ENCODE results near the gene PPP1R37. TPM values are rescaled to one million over a fixed set of nuclear protein-coding genes. Genes with fewer than 3 reads are reported as not detected.

Gene PPP1R37
- total and polyA plus RNA-seq, 2 of the 8 experiments (the other 6 are each of a cell fraction or from before 2014, with no cell fraction given): 14.6 to 25.7 TPM

DNA sequence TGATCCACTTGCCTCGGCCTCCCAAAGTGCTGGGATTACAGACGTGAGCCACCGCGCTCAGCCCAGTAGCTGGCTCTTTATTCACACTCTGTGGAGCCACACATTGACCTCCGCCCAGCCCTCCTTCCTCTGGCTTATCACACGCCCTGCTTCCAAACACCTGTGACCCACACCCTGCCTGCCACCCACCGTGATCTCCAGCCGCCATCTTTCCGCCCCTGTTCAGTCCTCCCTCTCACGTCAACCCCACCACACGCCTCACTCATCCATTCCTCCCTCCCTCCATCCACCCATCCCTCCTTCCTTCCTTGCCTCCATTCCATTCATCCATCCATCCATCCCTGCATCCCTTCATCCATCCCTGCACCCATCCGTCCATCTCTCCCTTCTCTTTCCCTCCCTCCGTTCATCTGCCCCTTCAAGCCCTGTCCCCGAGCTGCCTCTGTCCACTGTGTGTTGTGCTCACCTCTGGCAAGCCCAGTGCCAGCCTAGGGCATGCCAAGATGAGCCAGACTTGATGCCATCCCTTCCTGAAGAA, 34.3 kb upstream of the PPP1R37 start:
- H3K4me2 ChIP-seq (ENCODE audit: insufficient read depth in 1 of 2, low read depth in 2 of 2, low read length in 2 of 2): no peak overlapping the region
- H3K27ac ChIP-seq (ENCODE audit: low read depth, low read length): no peak overlapping the region
- ChIA-PET POLR2A (ENCODE audit: partially characterized antibody) (interaction anchor here (1.0 to 1.2 kb wide), 2 partner anchors 8 to 9 kb away, joined by 3 to 7 read pairs; no protein-coding TSS in a partner anchor), CTCF (ENCODE audit: partially characterized antibody) (interaction anchor here (0.6 to 4.3 kb wide), 22 partner anchors 9 to 432 kb away, joined by 3 to 85 read pairs (median 6); partner anchors contain the start of genes APOE, CLASRP and PPP1R37)
- no peak overlapping the region for H2BK15ac ChIP-seq (ENCODE audit: low read length)
- no peak overlapping the region for H2AFZ ChIP-seq (ENCODE audit: low read length)
- H2BK5ac ChIP-seq (ENCODE audit: low read depth, low read length): no peak overlapping the region
- no peak overlapping the region for H3K18ac ChIP-seq (ENCODE audit: extremely low read depth, low read length)
- no peak overlapping the region for H4K8ac ChIP-seq (ENCODE audit: extremely low read depth, insufficient read depth, low read length)
- no peak overlapping the region for H2BK120ac ChIP-seq (replicated peaks; ENCODE audit: low read depth, low read length)
- H2BK12ac ChIP-seq (ENCODE audit: low read depth, low read length): no peak overlapping the region
- no peak overlapping the region for H4K91ac ChIP-seq (replicated peaks; ENCODE audit: insufficient read length, low read length)
- peaks cover 10 to 15% of the 10 kb centered on the region in 2 experiments for H4K20me1 ChIP-seq (replicated peaks in 1 of 2; ENCODE audit: control insufficient read depth in 1 of 2, insufficient read depth in 2 of 2, low read length in 2 of 2)
- TF ChIP-seq POLR2AphosphoS5 (IDR thresholded peaks at IDR 0.05; ENCODE audit: low read depth, low read length) (no peak), PHF8 (conservative IDR thresholded peaks at IDR 0.05; ENCODE audit: low read depth, low read length) (no peak), SRF (IDR thresholded peaks at IDR 0.05; ENCODE audit: low read depth, low read length) (no peak), JUND (IDR thresholded peaks at IDR 0.05; ENCODE audit: low read length) (no peak)
- no peak overlapping the region for H3K14ac ChIP-seq (ENCODE audit: insufficient read length)
- H3K79me1 ChIP-seq (ENCODE audit: low read depth, low read length): peaks cover 4% of the 10 kb centered on the region; the same call in 1 of the 2 replicates
- H3K27me3 ChIP-seq (replicated peaks in 1 of 4; ENCODE audit: control insufficient read depth in 3 of 4, extremely low read depth in 1 of 4, insufficient read depth in 3 of 4, low read length in 3 of 4): no peaks in the 10 kb centered on the region
- no peaks in the 10 kb centered on the region for H3K79me2 ChIP-seq (ENCODE audit: control insufficient read depth in 1 of 2, insufficient read depth in 2 of 2, low read length in 2 of 2)
- peaks cover 12 to 73% (median 48%) of the 10 kb centered on the region in 4 experiments; a peak in 7 of 8 replicates for H3K36me3 ChIP-seq (ENCODE audit: control insufficient read depth in 2 of 4, insufficient read depth in 4 of 4, low read length in 3 of 4)
- FAIRE-seq (no peak), DNase-seq (ENCODE audit: low read depth in 1 of 2, low spot score in 2 of 2) (no peak)
- H3K56ac ChIP-seq (replicated peaks; ENCODE audit: insufficient read length, low read depth, low read length): no peak overlapping the region
- H3K23me2 ChIP-seq (ENCODE audit: low read depth, low read length): peaks cover 2% of the 10 kb centered on the region; the same call in 1 of the 2 replicates
- H3K4me1 ChIP-seq (replicated peaks in 1 of 4; ENCODE audit: control insufficient read depth in 3 of 4, insufficient read depth in 4 of 4, low read length in 3 of 4): peaks cover 0 to 4% (median 1%) of the 10 kb centered on the region in 4 experiments; a peak in 4 of 7 replicates
- H4K5ac ChIP-seq (ENCODE audit: insufficient read length, low read depth, low read length): no peak overlapping the region
- H2BK20ac ChIP-seq (ENCODE audit: low read length): no peak overlapping the region
- no peak overlapping the region for H3K23ac ChIP-seq (ENCODE audit: insufficient read length)
- no peak overlapping the region for H3K9ac ChIP-seq (replicated peaks in 1 of 4; ENCODE audit: extremely low read depth in 1 of 4, low read depth in 3 of 4, low read length in 3 of 4)
- WGBS, 2 experiments (ENCODE audit: extremely low coverage in 1 of 2, insufficient coverage in 1 of 2, insufficient read length in 1 of 2, insufficient replicate concordance in 2 of 2, low coverage in 1 of 2, low lambda C conversion rate in 2 of 2, missing lambda C conversion rate in 1 of 2): 92 to 100% methylated on average over 2 to 14 of the region's 14 CpGs
- H3K9me3 ChIP-seq (ENCODE audit: insufficient read depth in 2 of 2, low read depth in 1 of 2, low read length in 1 of 2): no peaks in the 10 kb centered on the region; a peak in 1 of 4 replicates
- H3K4me3 ChIP-seq (ENCODE audit: extremely low read depth in 1 of 4, insufficient read depth in 2 of 4, low read depth in 3 of 4, low read length in 4 of 4): no peak overlapping the region
- no peak overlapping the region for H2AK5ac ChIP-seq (ENCODE audit: low read depth, low read length)
- no peak overlapping the region for H3K4ac ChIP-seq (replicated peaks; ENCODE audit: insufficient read length, low read depth, low read length)
